Stimulated activated CD8-positive, alpha-beta memory T cell treated with anti-CD3 and anti-CD28 coated beads, Interleukin-12 subunit alpha, Interleukin-12 subunit beta, amount 100 ng/mL, for 1 hour (primary cell): ENCODE data around the gene ARMH2.
"Not testable (repeated sequence)": the region's sequence is repeated elsewhere in the genome, so short reads cannot be mapped to it uniquely, and the experiment has no call there.

Experiments
- DNase-seq: peaks from one replicate; pipeline ENCODE4 v3.0.0-alpha.2; 2020; ENCODE audit warnings: low read depth

Gene ARMH2

GRCh38 chr6:24818346-24818745 is 19.6 kb upstream of the ARMH2 start:
- DNase-seq, result no peak

DNA sequence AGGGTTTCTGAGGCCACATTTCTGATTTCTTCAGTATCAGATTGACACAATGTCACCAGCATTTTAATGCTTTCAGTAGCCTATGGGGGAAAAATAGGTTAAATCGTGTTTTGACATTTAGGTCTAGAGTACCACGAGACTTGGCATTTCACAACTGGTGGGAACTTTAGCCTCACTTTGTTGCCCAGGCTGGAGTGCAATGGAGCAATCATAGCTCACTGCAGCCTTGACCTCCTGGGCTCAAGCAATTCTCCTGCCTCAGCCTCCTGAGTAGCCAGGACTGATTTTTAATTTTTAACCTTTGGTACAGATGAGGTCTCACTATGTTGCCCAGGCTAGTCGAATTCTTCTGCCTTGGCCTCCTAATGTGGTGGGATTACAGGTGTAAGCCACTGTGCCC is 11.0 kb upstream of the ARMH2 start:
- DNase-seq, result no peak

DNA sequence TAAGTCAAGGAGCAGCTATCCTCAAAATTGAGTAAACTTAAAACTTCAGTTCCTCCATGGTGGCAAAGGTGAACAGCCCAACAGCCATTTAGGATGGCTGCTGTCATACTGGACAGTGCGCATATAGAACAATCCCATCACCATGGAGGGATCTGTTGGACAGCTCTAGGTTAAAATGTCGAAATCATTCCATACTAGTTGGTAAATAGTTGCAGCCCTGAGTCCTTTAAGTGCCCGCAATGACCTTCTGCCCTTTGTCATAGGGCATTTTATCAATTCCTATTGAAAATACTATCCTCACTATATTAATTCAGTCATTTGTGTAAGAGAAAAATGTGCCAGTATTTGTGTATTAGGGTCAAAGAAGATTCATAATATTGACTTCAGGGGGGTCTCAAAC is 8.9 kb upstream of the ARMH2 start:
- no peak for DNase-seq

DNA sequence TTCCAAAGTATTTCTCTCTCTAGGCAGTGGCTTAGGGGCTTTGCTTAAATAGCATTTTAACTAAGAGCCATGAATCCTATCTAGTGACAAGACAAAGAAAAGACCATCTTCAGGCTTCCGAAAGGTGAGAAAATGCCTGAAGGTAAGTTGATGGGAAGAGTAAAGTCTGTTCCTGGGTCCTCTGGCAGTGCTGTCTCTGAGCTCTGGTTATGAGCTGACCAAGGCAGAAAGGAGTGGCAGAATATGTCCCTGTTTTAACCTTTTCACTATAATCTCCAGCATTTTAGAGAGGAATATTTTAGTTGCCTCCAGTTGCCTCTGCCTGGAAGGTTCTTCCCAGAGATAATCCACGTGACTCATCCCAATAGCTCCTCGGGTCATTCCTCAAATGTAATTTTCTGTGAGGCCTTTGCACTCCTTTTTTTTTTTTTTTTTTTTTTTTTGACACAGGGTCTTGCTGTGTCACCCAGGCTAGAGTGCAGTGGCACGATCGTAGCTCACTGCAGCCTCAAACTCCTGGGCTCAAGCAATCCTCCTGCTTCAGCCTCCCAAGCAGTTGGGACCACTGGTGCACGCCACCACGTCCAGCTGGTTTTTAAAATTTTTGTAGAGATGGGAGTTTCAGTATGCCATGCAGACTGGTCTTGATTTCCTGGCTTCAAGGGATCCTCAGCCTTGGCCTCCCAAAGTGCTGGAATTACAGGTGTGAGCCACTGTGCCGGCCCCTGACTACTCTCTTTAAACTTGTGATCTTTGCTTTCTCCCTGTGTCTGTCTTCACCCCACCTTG is 3.7 kb upstream of the ARMH2 start:
- DNase-seq, result no peak

GRCh38 chr6:24799541-24799915 is 811 bp upstream of the ARMH2 start:
- DNase-seq, result no peak

DNA sequence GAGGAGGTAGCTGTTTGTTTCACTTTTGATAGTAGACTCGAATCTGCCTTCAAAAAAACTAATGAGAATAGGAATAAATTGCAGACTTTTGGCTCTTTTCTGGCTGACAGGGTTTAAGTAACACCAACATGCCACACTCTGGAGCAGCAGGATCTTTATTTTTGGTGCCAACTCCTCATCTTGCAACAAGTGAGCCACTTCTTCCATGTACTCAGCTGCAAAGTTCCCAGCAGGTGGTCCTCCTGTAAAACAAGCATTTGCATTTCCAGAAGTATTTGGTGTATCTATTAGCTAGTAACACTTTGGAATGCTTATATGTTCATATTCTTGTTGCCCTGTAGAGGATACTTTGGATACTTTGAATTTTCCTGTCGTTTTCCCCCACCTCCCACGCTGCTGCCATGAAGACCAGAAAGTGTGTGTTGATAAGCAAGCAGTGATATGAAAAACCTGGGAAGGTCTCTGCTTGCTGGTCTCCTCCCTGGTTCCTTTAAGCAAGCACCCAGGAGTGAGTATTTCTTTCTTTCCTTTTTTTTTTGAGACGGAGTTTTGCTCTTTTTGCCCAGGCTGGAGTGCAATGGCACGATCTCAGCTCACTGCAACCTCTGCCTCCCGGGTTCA is 1.0 kb downstream of the ARMH2 start:
- no peak for DNase-seq

DNA sequence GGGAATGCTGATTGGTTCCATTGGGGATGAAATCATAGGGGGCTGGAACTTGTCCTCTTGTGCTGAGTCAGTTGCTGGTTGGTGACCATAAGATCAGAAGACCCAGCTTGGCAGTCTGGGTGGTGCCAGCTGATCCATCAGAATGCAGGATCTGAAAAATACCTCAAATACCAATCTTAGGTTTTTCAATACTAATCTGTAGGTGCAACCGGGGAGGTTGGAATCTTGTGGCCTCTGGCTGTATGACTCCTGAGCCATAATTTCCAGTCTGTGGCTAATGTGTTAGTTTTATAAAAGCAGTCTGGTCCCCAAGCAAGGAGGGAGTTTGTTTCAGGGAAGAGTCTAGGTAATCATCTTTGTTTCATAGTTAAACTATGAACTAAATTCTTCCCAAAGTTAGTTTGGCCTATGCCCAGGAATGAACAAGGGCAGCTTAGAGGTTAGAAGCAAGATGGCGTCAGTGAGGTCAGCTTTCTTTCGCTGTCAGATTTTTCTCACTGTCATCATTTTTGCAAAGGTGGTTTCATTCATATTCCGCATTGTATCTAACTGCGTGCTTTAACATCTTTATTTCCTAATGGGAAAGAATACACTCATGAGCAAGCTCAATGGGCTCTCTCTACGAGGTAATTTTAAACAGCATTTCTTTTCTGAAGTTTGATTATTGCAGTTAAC is 2.0 kb downstream of the ARMH2 start:
- no peak for DNase-seq

- DNase-seq, result no peak
These were observed 3.6 kb downstream of the ARMH2 start for GRCh38 chr6:24795106-24795505.

GRCh38 chr6:24788031-24788665 is 10.6 kb downstream of the ARMH2 start:
- no peak for DNase-seq

- no peak for DNase-seq
These were observed 18.5 kb downstream of the ARMH2 start for GRCh38 chr6:24780206-24780605.

GRCh38 chr6:24779416-24780016 is 19.2 kb downstream of the ARMH2 start:
- no peak for DNase-seq

- no peak for DNase-seq
These were observed 19.8 kb downstream of the ARMH2 start for GRCh38 chr6:24778878-24779277.

GRCh38 chr6:24778121-24778520 is 20.6 kb downstream of the ARMH2 start:
- no peak for DNase-seq

GRCh38 chr6:24777227-24777626 is 21.5 kb downstream of the ARMH2 start:
- no peak for DNase-seq

DNA sequence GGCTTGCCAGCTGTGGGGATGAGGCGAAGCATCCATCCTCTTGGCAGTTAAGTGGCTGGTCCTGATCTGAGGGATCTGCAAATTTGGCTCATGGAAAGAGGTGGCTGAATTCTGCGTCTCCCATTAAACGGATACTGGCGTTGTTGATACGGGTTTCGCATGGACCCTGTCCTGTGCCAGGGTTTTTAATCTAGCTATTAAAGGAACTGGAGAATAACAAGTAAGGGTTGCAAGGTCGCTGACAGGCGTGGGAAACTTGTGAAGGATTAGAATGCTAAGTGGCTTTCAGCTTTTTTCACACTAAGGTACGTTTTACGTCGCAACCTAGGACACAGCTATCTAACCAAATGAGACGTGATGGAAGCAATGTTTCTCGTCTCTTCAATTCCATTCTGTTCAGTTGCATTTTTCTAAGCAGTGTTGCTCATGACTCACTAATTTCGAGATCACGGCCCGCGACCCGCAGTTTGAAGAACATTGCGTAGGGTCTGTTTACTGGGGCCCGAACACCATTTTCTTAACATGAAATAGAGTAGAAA is 23.1 kb downstream of the ARMH2 start:
- DNase-seq, result no peak

- DNase-seq, result peak; percentile 98
These were observed 23.8 kb downstream of the ARMH2 start, which contains the start of gene GMNN for GRCh38 chr6:24774696-24775519. GMNN (plus strand) TSS chr6:24774937; CDS start chr6:24777247, 2,310 bp downstream.

DNA sequence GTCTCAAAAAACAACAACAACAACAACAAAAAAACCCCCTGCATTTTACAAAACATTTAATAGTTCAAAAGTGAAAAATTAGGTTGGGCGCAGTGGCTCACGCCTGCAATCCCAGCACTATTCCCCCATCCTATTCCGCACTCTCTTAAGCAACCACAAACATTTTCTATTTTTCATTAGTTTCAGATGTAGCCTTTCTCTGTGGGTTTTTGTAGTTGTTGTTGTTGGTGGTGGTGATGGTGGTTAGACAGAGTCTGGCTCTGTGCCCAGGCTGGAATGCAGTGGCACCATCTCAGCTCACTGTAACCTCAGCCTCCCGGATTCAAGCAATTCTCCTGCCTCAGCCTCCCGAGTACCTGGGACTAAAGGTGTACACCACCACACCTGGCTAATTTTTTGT is 30.4 kb downstream of the ARMH2 start:
- DNase-seq, result no peak

DNA sequence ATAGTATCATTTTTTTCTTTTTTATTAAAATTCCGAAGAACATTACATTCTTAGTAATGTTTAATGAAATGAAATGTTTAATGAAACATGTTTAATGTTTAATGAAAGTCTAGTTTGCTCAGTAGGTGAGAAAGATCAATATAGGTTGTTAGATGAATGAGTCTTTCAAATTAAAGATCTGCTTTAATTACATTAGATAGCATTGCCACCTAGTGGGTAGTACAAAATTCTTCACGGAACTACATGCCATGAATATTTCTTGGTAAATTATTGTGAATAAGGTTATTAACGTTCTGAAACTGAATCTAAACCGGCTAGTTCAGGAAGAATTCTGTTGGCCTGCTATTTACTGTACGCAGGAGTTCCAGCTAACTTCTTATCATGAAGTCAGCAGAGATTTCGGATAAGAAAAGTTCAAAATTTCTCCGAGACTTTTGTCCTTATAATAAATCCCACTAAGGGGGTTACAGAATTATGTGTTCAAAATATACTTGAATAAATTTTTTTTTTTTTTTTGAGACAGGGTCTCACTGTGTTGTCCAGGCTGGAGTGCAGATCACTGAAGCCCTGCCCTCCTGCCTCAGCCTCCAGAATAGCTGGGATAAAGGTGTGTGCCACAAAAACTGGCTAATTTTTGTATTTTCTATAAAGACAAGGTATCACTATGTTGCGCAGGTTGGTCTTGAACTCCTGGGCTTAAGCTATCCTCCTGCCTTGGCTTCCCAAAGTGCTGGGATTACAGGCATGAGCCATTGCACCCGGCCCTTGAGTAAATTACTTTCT is 31.8 kb downstream of the ARMH2 start:
- no peak for DNase-seq

DNA sequence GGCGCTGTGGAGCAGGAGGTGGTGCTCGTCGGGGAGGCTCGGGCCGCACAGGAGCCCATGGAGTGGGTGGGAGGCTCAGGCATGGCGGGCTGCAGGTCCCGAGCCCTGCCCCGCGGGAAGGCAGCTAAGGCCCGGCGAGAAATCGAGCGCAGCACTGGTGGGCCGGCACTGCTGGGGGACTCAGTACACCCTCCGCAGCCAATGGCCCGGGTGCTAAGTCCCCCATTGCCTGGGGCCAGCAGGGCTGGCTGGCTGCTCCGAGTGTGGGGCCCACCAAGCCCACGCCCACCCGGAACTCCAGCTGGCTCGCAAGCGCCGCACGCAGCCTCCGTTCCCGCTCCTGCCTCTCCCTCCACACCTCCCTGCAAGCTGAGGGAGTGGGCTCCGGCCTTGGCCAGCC is 32.7 kb downstream of the ARMH2 start:
- not testable (repeated sequence) for DNase-seq
